GM21360 (cell line): ENCODE measurements around the gene SYNPO.

Source experiments
- ATAC-seq: cut with Tn5 transposase; IDR thresholded peaks from one replicate; pipeline ENCODE4 v1.9.1; 2021; ENCODE audit warnings: mild to moderate bottlenecking, moderate library complexity; ENCODE audit not compliant: unreplicated experiment

The SYNPO gene

GRCh38 chr5:150607105-150607504 is 33.4 kb upstream of the SYNPO start:
- ATAC-seq: no peak

- ATAC-seq: no peak
These were observed 32.5 kb upstream of the SYNPO start for GRCh38 chr5:150607991-150608390.

GRCh38 chr5:150608991-150609390 is 31.5 kb upstream of the SYNPO start:
- ATAC-seq: no peak

- no peak for ATAC-seq
These were observed 30.4 kb upstream of the SYNPO start for GRCh38 chr5:150609843-150610584.

GRCh38 chr5:150611026-150611425 is 29.4 kb upstream of the SYNPO start:
- ATAC-seq: no peak

- no peak for ATAC-seq
These were observed 28.1 kb upstream of the SYNPO start for GRCh38 chr5:150612405-150612804.

- no peak for ATAC-seq
These were observed 27.4 kb upstream of the SYNPO start for GRCh38 chr5:150612905-150613670.

- ATAC-seq: no peak
These were observed 26.3 kb upstream of the SYNPO start for GRCh38 chr5:150613991-150614660.

- ATAC-seq: no peak
These were observed 25.8 kb upstream of the SYNPO start for GRCh38 chr5:150614661-150615060.

- no peak for ATAC-seq
These were observed 25.2 kb upstream of the SYNPO start for GRCh38 chr5:150615141-150615699.

GRCh38 chr5:150616024-150616470 is 24.4 kb upstream of the SYNPO start:
- ATAC-seq: no peak

- no peak for ATAC-seq
These were observed 24.0 kb upstream of the SYNPO start for GRCh38 chr5:150616506-150616905.

- no peak for ATAC-seq
These were observed 22.3 kb upstream of the SYNPO start for GRCh38 chr5:150618163-150618562.

GRCh38 chr5:150618588-150619281 is 21.7 kb upstream of the SYNPO start:
- no peak for ATAC-seq

- ATAC-seq: no peak
These were observed 20.9 kb upstream of the SYNPO start for GRCh38 chr5:150619359-150620230.

- no peak for ATAC-seq
These were observed 19.2 kb upstream of the SYNPO start for GRCh38 chr5:150621301-150621700.

GRCh38 chr5:150622157-150622556 is 18.3 kb upstream of the SYNPO start:
- ATAC-seq: no peak

- no peak for ATAC-seq
These were observed 17.1 kb upstream of the SYNPO start for GRCh38 chr5:150623152-150623877.

- ATAC-seq: no peak
These were observed 16.6 kb upstream of the SYNPO start for GRCh38 chr5:150623878-150624216.
